IMR-90 (cell line): ENCODE results near the gene CD99.
"Not testable (repeated sequence)": the region's sequence is repeated elsewhere in the genome, so short reads cannot be mapped to it uniquely, and the experiment has no call there.

ENCODE experiments used
- BHLHE40 ChIP-seq: fragments of 150-350 bp; IDR thresholded peaks from 2 replicates; pipeline ENCODE4 v1.6.1; 2016; ENCODE audit warnings: mild to moderate bottlenecking, low read depth, low read length
- CEBPB ChIP-seq: IDR thresholded peaks from 2 replicates; pipeline ENCODE4 v1.6.1; 2012; ENCODE audit warnings: low read depth, low read length, improper control_type of control experiment
- CHD1 ChIP-seq: IDR thresholded peaks from 2 replicates; pipeline ENCODE4 v1.6.1; 2012; ENCODE audit warnings: low read depth, low read length, improper control_type of control experiment
- FOS ChIP-seq: fragments of 150-350 bp; IDR thresholded peaks from 2 replicates; pipeline ENCODE4 v1.6.1; 2016; ENCODE audit warnings: low read depth, low read length
- MAFK ChIP-seq: IDR thresholded peaks from 2 replicates; pipeline ENCODE4 v1.6.1; 2012; ENCODE audit warnings: low read depth, low read length, improper control_type of control experiment
- NFE2L2 ChIP-seq: fragments of 150-350 bp; IDR thresholded peaks from 2 replicates; pipeline ENCODE4 v1.6.1; 2016; ENCODE audit warnings: low read depth, mild to moderate bottlenecking, low read length
- POLR2A ChIP-seq: IDR thresholded peaks from 2 replicates; pipeline ENCODE4 v1.6.1; 2012; ENCODE audit warnings: mild to moderate bottlenecking, low read depth, low read length
- RAD21 ChIP-seq: IDR thresholded peaks from 2 replicates; pipeline ENCODE4 v1.6.1; 2012; ENCODE audit warnings: low read length, improper control_type of control experiment
- RFX5 ChIP-seq: IDR thresholded peaks from 2 replicates; pipeline ENCODE4 v1.8.0; 2012; ENCODE audit warnings: low read depth, mild to moderate bottlenecking, low read length, moderate library complexity
- SMC3 ChIP-seq: fragments of 150-350 bp; IDR thresholded peaks from 2 replicates; pipeline ENCODE4 v1.6.1; 2016; ENCODE audit warnings: low read depth, mild to moderate bottlenecking, antibody characterized with exemption, low read length, moderate library complexity
- USF2 ChIP-seq: fragments of 150-350 bp; IDR thresholded peaks from 2 replicates; pipeline ENCODE4 v1.6.1; 2017; ENCODE audit warnings: mild to moderate bottlenecking, antibody characterized with exemption, low read length, low read depth
- TF ChIP-seq, protein P1 (sequence below): conservative IDR thresholded peaks from 2 replicates; pipeline ENCODE4 v1.5.1; 2012; ENCODE audit warnings: mild to moderate bottlenecking, low read depth, low read length, improper control_type of control experiment

DNA sequence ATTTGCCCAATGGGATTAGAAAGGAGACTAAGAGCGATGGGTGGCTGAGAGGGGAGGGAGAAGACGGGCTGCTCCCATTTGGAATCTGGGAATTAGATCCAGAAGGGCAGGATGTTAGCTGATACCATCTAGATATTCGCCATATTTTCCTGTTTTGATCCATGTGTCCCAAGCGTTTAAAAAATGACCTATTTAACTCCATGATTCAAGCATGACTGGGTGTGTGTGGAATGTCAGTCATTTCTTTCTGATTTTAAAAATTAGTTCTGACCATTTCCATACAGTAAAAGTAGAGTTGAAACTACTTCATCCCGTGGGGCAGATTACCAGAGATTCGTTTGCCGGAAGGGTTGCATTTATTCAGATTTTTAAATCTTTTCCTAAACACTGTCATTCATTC lies 61.3 kb downstream of the CD99 start:
- TF ChIP-seq CEBPB, USF2, RAD21, POLR2A, MAFK, FOS, SMC3, CHD1, BHLHE40, NFE2L2, RFX5: not testable (repeated sequence)
- TF ChIP-seq, protein P1, sequence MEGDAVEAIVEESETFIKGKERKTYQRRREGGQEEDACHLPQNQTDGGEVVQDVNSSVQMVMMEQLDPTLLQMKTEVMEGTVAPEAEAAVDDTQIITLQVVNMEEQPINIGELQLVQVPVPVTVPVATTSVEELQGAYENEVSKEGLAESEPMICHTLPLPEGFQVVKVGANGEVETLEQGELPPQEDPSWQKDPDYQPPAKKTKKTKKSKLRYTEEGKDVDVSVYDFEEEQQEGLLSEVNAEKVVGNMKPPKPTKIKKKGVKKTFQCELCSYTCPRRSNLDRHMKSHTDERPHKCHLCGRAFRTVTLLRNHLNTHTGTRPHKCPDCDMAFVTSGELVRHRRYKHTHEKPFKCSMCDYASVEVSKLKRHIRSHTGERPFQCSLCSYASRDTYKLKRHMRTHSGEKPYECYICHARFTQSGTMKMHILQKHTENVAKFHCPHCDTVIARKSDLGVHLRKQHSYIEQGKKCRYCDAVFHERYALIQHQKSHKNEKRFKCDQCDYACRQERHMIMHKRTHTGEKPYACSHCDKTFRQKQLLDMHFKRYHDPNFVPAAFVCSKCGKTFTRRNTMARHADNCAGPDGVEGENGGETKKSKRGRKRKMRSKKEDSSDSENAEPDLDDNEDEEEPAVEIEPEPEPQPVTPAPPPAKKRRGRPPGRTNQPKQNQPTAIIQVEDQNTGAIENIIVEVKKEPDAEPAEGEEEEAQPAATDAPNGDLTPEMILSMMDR: not testable (repeated sequence)
